Vagina (tissue), 2 donors: Measurements from ENCODE around the gene GDPD4. TPM values are rescaled to one million over a fixed set of nuclear protein-coding genes. Genes with fewer than 3 reads are reported as not detected.

Source experiments
- DNase-seq, 2 donors: peaks; one replicate each; pipeline ENCODE4 v3.0.0-alpha.2; 2017; ENCODE audit errors: extremely low spot score in 2 of 2
- H3K27ac ChIP-seq: fragments of 200-600 bp; sonication (generic); one replicate; pipeline ENCODE4 v1.5.1; 2019
- H3K27me3 ChIP-seq: fragments of 200-600 bp; sonication (generic); one replicate; pipeline ENCODE4 v1.5.1; 2019
- H3K36me3 ChIP-seq, 2 donors: fragments of 200-600 bp; sonication (generic); one replicate each; pipeline ENCODE4 v1.5.1; 2017 to 2019
- H3K4me1 ChIP-seq: fragments of 200-600 bp; sonication (generic); one replicate; pipeline ENCODE4 v1.5.1; 2019
- H3K4me3 ChIP-seq, 2 donors: fragments of 200-600 bp; sonication (generic); 1 replicate in 1 of 2; 2 replicates in 1 of 2; pipeline ENCODE4 v1.5.1; 2016 to 2019
- H3K9me3 ChIP-seq: fragments of 200-600 bp; sonication (generic); one replicate; pipeline ENCODE4 v1.5.1; 2019
- CTCF ChIP-seq, 3 experiments: fragments of 450-650 bp in 2 of 3; fragments of 200-600 bp in 1 of 3; sonication (generic) in 1 of 3; IDR thresholded peaks; one replicate each; pipeline ENCODE4 v1.5.1; 2017 to 2019; ENCODE audit warnings: antibody characterized with exemption in 3 of 3, mild to moderate bottlenecking in 2 of 3, moderate library complexity in 2 of 3
- POLR2A ChIP-seq, 2 donors: fragments of 450-650 bp; IDR thresholded peaks; one replicate each; pipeline ENCODE4 v1.6.1; 2017; ENCODE audit warnings: antibody characterized with exemption in 2 of 2, mild to moderate bottlenecking in 2 of 2, moderate library complexity in 2 of 2
- POLR2AphosphoS5 ChIP-seq, 2 donors: sonication (generic); formaldehyde crosslinking; IDR thresholded peaks; one replicate each; pipeline ENCODE4 v1.9.0; 2017; ENCODE audit warnings: antibody characterized with exemption in 2 of 2, mild to moderate bottlenecking in 2 of 2, low read depth in 1 of 2; ENCODE audit not compliant: insufficient read depth in 1 of 2
- intact Hi-C: fragments of 100-400 bp; cut with DNase I; formaldehyde crosslinking; loops from one replicate; pipeline ENCODE4 v1.15.1; 2023
- total RNA-seq: library from RNA; depleted of rRNA; stranded (reverse); fragments of >200 nt; gene quantifications from one replicate; pipeline ENCODE4 v1.2.3, GENCODE V29; 2016

GDPD4 gene
- total RNA-seq, 1 donor from 2014 or later, result not detected

DNA sequence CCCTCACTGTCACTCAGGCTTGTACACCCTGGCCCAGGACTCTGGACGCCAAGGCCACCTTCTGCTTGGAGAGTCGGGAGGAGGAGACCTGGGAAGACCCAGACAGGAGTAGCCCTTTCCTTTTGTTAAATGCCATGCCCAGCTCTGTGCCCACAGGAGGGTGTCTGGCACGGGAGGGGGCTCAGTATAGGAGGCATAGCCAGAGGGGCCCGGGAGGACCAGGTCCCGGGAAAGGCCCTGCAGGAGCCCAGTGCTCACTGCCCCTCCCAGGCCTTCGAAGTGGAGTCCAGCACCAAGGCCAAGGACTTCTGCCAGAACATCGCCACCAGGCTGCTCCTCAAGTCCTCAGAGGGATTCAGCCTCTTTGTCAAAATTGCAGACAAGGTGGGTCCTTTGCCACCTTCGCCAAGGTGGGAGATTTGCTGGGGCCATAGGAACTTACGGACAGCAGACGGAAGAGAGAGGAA is 94.4 kb downstream of the GDPD4 start:
- no peaks in the 10 kb centered on the region for H3K27me3 ChIP-seq
- no peaks in the 10 kb centered on the region for H3K36me3 ChIP-seq
- no peaks in the 10 kb centered on the region for H3K4me1 ChIP-seq
- no peak overlapping the region for H3K4me3 ChIP-seq
- intact Hi-C loops, result no loop called here
- no peaks in the 10 kb centered on the region for H3K9me3 ChIP-seq
- TF ChIP-seq POLR2A (IDR thresholded peaks at IDR 0.05) (no peak), POLR2AphosphoS5 (IDR thresholded peaks at IDR 0.05; ENCODE audit: insufficient read depth in 1 of 2, low read depth in 1 of 2) (no peak), CTCF (IDR thresholded peaks at IDR 0.05) (no peak)
- DNase-seq, result no peak
- no peak overlapping the region for H3K27ac ChIP-seq

GRCh38 chr11:77206264-77207018 is 95.0 kb downstream of the GDPD4 start:
- TF ChIP-seq POLR2A (IDR thresholded peaks at IDR 0.05), result no peak
- TF ChIP-seq POLR2AphosphoS5 (IDR thresholded peaks at IDR 0.05; ENCODE audit: insufficient read depth in 1 of 2, low read depth in 1 of 2), result no peak
- no peak for TF ChIP-seq CTCF (IDR thresholded peaks at IDR 0.05)
- H3K4me3 ChIP-seq, result no peak overlapping the region
- no peaks in the 10 kb centered on the region for H3K4me1 ChIP-seq
- no peaks in the 10 kb centered on the region for H3K36me3 ChIP-seq
- intact Hi-C loops, result no loop called here
- H3K9me3 ChIP-seq, result no peaks in the 10 kb centered on the region
- no peak overlapping the region for H3K27ac ChIP-seq
- H3K27me3 ChIP-seq, result no peaks in the 10 kb centered on the region
- DNase-seq, result no peak

DNA sequence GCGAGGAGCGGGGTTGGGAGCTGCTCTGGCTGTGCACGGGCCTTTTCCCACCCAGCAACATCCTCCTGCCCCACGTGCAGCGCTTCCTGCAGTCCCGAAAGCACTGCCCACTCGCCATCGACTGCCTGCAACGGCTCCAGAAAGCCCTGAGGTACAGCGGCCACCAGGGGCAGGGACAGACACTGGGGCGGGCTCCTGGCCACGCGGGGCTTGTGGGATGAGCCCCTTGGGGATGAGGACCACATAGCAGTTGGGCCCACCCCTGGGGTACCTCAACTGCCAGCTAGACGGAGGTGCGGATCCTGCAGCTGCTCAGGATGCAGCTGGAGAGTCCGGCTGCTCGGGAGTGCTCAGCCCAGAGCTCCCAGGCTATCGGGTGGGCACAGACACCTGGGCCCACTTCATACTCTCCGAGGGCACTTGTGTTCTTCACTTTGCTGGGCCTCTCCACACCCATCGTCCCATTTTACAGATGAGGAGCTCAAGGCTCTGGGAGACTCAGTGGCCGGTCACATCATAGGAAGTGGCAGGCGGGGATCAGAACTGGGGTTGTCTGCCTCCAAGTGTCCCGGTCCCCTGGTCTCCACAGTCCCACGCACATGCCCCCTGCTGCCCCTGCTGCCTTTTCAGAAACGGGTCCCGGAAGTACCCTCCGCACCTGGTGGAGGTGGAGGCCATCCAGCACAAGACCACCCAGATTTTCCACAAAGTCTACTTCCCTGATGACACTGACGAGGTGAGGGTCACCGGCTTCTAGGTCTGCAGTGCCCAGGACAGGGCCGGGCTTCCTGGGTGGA is 95.8 kb downstream of the GDPD4 start:
- TF ChIP-seq POLR2A (IDR thresholded peaks at IDR 0.05) (no peak), POLR2AphosphoS5 (IDR thresholded peaks at IDR 0.05; ENCODE audit: insufficient read depth in 1 of 2, low read depth in 1 of 2) (no peak), CTCF (IDR thresholded peaks at IDR 0.05) (no peak)
- intact Hi-C loops, result no loop called here
- no peak for DNase-seq

GRCh38 chr11:77204754-77205466 is 96.6 kb downstream of the GDPD4 start:
- DNase-seq, result no peak

More for the DNA sequence above, 95.8 kb downstream of the GDPD4 start:
- Histone ChIP-seq H3K9me3 (no peaks in the 10 kb centered on the region), H3K36me3 (no peaks in the 10 kb centered on the region), H3K27me3 (no peaks in the 10 kb centered on the region), H3K4me1 (no peaks in the 10 kb centered on the region), H3K27ac (no peak overlapping the region), H3K4me3 (no peak overlapping the region)

More at GRCh38 chr11:77204754-77205466, 96.6 kb downstream of the GDPD4 start:
- TF ChIP-seq CTCF (IDR thresholded peaks at IDR 0.05) (no peak), POLR2A (IDR thresholded peaks at IDR 0.05) (no peak), POLR2AphosphoS5 (IDR thresholded peaks at IDR 0.05; ENCODE audit: insufficient read depth in 1 of 2, low read depth in 1 of 2) (no peak)
- no peak overlapping the region for H3K4me3 ChIP-seq
- intact Hi-C loops, result no loop called here
- no peaks in the 10 kb centered on the region for H3K36me3 ChIP-seq
- no peaks in the 10 kb centered on the region for H3K9me3 ChIP-seq
- H3K27ac ChIP-seq, result no peak overlapping the region
- no peaks in the 10 kb centered on the region for H3K4me1 ChIP-seq
- H3K27me3 ChIP-seq, result no peaks in the 10 kb centered on the region
